Measurements from ENCODE around the gene TMEM54.

TMEM54 gene

DNA sequence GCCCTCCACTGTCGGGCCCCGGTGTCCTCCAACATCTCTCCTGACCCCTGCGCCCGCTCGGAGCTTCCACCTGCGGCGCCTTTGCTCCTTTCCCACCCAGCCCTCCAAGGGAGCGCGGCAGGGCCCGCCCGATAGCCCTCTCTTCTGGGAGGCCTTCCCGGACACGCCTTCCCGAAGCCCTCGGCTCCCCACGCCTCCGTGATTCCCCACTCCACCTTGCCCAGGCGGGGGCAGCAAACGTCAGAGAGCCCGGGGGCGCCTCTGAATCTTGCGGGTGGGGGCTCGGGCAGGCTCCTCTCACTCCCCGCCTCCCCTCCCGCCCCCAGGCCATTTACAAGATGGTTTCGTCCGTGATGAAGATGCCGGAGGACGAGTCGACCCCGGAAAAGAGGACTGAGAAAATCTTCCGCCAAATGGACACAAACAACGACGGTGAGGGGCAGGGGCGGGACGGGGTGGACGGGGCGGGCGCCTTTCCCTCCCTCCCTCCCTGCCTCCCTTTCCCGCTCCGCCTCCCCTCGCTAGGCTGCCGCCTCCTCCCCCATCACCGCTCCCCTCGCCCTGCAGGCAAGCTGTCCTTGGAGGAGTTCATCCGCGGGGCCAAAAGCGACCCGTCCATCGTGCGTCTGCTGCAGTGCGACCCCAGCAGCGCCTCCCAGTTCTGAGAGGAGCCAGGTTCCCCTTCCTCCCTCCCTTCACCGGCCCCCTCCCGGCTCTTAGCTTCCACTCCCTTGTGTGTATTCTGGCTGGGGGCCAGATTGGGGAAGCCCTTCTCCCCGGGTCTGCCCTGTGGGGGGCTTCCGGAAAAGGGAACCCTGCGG is 7.8 kb downstream of the TMEM54 start:
- no peak for DNase-seq

- no peak for DNase-seq
These were observed 8.6 kb downstream of the TMEM54 start for GRCh38 chr1:32892368-32893197.

DNA sequence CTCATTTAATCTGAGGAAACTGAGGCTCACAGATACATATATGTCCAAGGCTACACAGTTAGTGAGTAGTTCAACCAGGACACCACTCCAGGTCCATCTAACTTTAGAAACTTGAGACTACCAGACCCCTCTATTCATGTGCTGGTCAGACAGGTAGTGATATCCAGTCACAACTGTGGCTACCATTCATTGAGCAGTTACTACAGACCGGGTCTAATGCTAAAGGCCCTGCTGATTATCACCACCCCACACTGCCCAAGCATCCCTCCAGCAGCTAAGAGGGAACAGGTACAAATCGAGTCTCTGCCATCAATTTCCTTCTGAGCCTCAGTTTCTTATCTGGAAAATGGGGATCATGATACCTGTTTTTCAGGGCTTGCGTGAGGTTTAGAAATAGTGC is 9.6 kb downstream of the TMEM54 start:
- DNase-seq, result no peak

DNA sequence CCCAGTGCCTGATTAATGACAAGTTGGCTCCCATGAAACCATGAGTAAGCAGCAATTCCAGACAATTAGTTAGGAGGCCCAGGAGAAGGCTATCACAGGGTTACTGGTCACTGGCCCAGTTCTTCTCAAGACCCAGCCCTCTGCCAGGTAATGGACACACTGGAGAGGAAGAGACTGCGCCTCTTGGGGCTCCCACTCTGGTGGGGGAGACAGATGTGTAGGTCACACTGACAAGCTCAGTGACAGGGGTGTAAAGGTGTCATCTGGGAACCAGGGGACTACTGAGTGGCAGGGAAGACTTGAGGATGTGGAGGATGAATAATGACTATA is 10.0 kb downstream of the TMEM54 start:
- no peak for DNase-seq

DNA sequence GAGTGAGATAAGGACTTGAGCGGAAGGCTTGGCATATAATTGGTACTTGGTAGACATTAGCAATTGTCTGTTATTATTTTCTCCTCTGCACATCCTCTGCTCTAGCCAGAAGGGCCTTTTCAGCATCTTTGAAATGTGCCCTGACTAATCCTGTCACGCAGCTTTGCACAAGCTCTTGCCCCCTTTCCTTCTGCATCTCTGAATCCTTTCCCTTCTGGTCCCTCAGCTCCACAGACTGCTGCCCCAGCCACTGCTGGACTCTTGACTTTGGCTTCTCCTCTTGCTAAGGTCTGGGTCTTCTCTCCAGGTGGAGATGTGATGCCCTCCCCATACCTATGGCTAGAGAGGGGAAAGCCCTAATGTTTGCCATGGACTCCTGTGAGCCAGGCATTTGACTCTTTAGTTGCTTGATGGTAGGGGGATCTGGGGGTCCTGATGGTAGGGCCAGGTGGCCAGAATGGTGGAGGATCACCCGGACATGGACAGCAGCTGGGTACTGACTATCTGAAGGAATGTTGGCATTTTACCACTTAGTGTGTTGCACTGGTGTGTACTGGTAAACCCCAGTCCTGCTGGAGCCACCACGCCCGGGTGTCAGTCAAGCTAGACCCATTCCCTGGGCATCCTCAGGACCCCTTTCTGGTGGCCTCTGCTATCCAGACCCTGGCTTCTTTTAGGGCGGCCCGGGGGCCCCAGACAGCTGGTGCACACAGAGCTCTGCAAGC is 10.5 kb downstream of the TMEM54 start:
- DNase-seq, result no peak

- DNase-seq, result no peak
These were observed 11.4 kb downstream of the TMEM54 start for GRCh38 chr1:32889731-32890278.

DNA sequence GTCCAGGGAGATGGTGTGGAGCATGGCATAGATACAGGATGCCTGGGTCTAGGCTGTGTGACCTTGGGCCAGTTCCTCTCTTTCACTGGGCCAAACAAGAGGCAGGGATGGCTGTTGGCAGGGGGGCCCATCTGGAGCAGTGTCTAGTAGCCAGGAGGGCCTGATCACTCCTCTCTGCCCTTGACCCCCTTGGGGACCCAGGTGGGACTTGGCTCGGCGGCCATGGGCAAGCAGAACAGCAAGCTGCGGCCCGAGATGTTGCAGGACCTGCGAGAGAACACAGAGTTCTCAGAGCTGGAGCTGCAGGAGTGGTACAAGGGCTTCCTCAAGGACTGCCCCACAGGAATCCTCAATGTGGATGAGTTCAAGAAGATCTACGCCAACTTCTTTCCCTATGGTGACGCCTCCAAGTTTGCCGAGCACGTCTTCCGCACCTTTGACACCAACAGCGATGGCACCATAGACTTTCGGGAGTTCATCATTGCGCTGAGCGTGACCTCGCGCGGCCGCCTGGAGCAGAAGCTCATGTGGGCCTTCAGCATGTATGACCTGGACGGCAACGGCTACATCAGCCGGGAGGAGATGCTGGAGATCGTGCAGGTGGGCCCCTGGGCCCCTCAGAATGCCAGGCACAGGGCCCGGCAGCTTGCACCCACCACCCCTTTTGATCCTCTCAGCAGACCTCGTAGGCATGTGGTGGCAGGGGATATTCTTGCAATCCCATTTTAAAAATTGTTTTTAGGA is 12.3 kb downstream of the TMEM54 start:
- DNase-seq, result no peak

DNA sequence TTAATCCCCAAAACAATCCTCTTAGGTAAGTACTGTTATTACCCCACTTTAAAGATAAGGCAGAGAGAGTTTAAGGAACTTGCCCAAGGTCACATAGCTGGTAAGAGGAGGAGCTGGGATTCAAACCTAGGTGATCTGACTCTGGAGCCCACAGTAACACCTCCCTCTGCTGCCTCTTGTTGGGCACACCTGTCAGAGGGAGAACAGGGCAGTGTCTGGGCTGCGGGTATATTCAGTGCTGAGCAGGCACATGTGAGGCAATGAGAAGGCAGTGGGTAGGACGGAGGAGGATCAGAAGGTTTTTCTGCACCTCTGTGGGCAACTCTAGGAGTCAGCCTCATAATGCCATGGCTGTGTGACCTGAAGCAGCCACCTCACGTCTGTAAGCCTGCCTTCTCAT is 13.1 kb downstream of the TMEM54 start:
- DNase-seq, result no peak

DNA sequence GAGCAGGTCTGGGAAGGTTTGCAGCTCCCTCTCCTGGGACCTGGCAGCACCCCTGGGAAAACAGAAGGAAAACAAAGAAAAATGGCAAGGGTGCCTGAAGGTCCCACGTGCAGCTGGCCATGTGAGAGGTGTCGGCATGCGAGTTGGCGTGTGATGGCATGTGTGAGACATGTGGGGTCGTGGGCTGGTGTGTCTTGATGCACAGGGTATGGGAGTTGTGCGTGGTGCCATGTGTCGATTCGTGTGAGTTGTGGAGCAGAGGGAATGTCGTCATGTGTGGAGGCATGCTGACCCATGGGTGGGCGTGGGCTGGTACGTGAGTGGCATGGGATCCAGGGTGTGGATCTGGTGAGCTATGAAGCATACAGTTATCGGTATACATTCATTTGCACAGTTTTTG is 13.6 kb downstream of the TMEM54 start:
- no peak for DNase-seq

DNA sequence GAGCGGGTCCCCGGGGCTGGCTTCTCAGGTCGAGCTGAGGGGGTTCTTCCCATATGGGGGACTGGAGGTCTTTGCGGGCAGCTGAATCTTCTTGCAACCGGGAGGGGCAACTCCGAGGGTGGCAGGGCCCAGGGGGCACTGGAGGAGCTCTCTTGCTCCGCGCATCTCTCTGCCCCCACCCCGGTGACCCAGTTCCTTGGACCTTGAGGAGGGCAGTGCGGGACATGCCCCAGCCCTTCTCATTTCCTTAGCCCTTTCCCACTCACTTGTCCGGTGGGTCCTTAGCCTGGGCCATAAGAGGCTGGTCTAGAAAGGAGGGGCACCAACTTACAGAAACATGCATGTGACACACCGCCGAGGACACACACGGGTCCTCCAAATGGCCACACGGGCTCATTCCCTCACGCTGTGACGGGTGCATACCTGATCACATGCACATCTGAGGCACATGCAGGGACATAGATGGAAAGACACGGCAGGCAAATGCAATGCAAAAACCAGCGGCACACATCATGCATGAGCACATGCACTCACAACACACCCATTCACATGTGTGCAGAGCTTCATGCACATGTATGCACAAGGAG is 14.3 kb downstream of the TMEM54 start:
- DNase-seq, result no peak

GRCh38 chr1:32886004-32886827 is 15.0 kb downstream of the TMEM54 start, which contains the start of gene HPCA:
Gene HPCA, plus strand, starts transcription at chr1:32886491. Its CDS starts 2,408 bp downstream, at chr1:32888899.
- DNase-seq, result no peak

GRCh38 chr1:32885676-32886003 is 15.5 kb downstream of the TMEM54 start:
- no peak for DNase-seq

GRCh38 chr1:32884726-32885125 is 16.5 kb downstream of the TMEM54 start:
- DNase-seq, result no peak

DNA sequence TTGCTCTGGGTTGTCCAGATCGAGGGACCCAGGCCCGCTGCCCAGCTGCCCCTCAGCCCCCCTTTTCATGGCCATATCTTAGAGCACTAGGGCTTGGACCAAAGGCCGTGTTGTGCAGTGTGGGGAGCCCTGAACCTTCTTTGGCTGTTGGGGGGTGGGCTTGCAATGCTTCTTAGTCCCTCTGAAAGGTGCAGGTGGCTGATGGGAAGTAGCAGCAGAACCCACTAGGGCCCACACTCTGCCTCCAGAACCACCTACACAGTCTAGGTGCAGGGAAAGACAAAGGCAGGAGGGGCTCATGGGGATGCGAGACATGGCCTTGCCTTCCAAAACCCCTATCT is 17.2 kb downstream of the TMEM54 start:
- DNase-seq, result no peak

GRCh38 chr1:32883338-32884031 is 17.7 kb downstream of the TMEM54 start:
- DNase-seq, result no peak

GRCh38 chr1:32881871-32882850 is 19.0 kb downstream of the TMEM54 start:
- no peak for DNase-seq

- DNase-seq, result no peak
These were observed 19.9 kb downstream of the TMEM54 start for GRCh38 chr1:32881291-32881690.

- DNase-seq, result no peak
These were observed 22.6 kb downstream of the TMEM54 start for GRCh38 chr1:32878637-32879041.

DNA sequence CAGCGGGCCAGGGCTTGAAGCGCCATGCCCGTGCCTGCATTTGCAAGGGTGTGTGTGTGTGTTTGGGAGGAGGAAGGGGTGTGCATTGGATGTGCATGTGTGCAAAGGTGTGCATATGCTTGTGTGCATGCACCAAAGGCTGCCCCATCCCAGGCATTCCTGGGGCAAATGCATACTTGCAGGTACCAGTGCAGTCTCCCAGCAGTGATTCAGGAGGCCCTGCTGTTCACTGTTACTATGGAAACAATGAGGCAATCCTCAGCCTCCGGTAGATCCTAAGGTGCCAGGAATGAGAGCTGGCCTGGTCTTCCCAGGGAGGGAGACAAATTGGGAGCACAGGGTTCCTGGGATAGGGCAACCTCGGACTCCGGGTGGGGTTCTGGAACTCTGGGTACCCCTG is 23.0 kb downstream of the TMEM54 start:
- no peak for DNase-seq

All from SW 1271 (cell line).